ENCODE measurements around the gene BCL2L15.

- TF ChIP-seq CTCF (IDR thresholded peaks at IDR 0.05; ENCODE audit: extremely low read depth in 1 of 2, insufficient read depth in 1 of 2, low read depth in 1 of 2, low read length in 2 of 2) (no peak), POLR2A (IDR thresholded peaks at IDR 0.05; ENCODE audit: low read depth, low read length) (no peak), POLR2AphosphoS5 (IDR thresholded peaks at IDR 0.05; ENCODE audit: insufficient read depth, low read depth, low read length) (no peak)
Measured at GRCh38 chr1:113905435-113905861, 18.1 kb upstream of the BCL2L15 start.

Measured in endothelial cell of umbilical vein (primary cell).